Measurements from ENCODE around the gene AIFM2. TPM values are rescaled to one million over a fixed set of nuclear protein-coding genes. Genes with fewer than 3 reads are reported as not detected.

AIFM2 gene
- total and polyA plus RNA-seq, 9 of the 15 experiments (the other 6 are each of a cell fraction or from before 2014, with no cell fraction given): 2.7 to 14.1 (median 9.2) TPM

GRCh38 chr10:70094250-70094649, 38.4 kb downstream of the AIFM2 start:
- no peak overlapping the region for H3K4me3 ChIP-seq
- POLR2A ChIA-PET: interaction anchor here (1.0 to 2.2 kb wide), 5 partner anchors 9 to 106 kb away, joined by 3 to 6 read pairs (median 4); no protein-coding TSS in a partner anchor
- FAIRE-seq: no peak

More at GRCh38 chr10:70094250-70094649, 38.4 kb downstream of the AIFM2 start:
- Histone ChIP-seq H3K27ac (ENCODE audit: extremely low read depth, low read depth, low read length) (no peak overlapping the region), H2AFZ (ENCODE audit: low read depth, low read length) (no peak overlapping the region), H3K36me3 (ENCODE audit: control insufficient read depth, insufficient read depth, low read length) (no peaks in the 10 kb centered on the region), H3K9me3 (replicated peaks; ENCODE audit: control insufficient read depth, insufficient read depth, low read depth, low read length) (no peaks in the 10 kb centered on the region), H3K4me1 (replicated peaks in 1 of 2; ENCODE audit: control insufficient read depth in 2 of 2, insufficient read depth in 2 of 2, low read length in 2 of 2) (peaks cover 0 to 5% of the 10 kb centered on the region in 2 experiments; a peak in 3 of 5 replicates), H3K79me2 (ENCODE audit: control insufficient read depth, insufficient read depth, low read length) (no peaks in the 10 kb centered on the region), H3K4me2 (ENCODE audit: insufficient read depth, low read length) (no peak overlapping the region), H3K9me1 (ENCODE audit: control insufficient read depth, insufficient read depth, low read length) (no peaks in the 10 kb centered on the region), H3K9ac (ENCODE audit: insufficient read depth in 1 of 2, low read depth in 2 of 2, low read length in 2 of 2) (no peak overlapping the region), H4K20me1 (replicated peaks; ENCODE audit: control insufficient read depth, insufficient read depth, low read length) (0 out of 2 replicates have a peak, but pooled peaks cover 4% of the 10 kb centered on the region), H3K27me3 (ENCODE audit: control insufficient read depth in 2 of 2, insufficient read depth in 2 of 2, low read length in 2 of 2) (peaks cover 45 to 49% of the 10 kb centered on the region in 2 experiments)
- CTCF ChIA-PET (ENCODE audit: low intra/inter-chr PET ratio): no interaction called here
- intact Hi-C loops (cut with micrococcal nuclease) (no loop called here), in situ Hi-C loops (cut with MboI) (no loop called here)
- ATAC-seq: no peak
- 2% methylated on average over 2 of the region's 2 CpGs for WGBS (ENCODE audit: insufficient coverage, low coverage, missing lambda C conversion rate)
- DNase-seq (ENCODE audit: extremely low read depth in 1 of 4, low spot score in 3 of 4): no peak
- TF ChIP-seq PBX2 (CRISPR knock-in tag; IDR thresholded peaks at IDR 0.05; ENCODE audit: low read depth): no peak
- TF ChIP-seq PBX2 (tag; conservative IDR thresholded peaks at IDR 0.05; ENCODE audit: low read depth): peak; percentile 77
- no peak for TF ChIP-seq JUND (IDR thresholded peaks at IDR 0.05; ENCODE audit: borderline replicate concordance, low read depth, low read length)
- TF ChIP-seq JUND (tag; IDR thresholded peaks at IDR 0.05; ENCODE audit: borderline replicate concordance, low read depth, low read length): 0 out of 3 replicates have a peak, but pooled peaks have one; percentile 13
- peak; percentile 65 for TF ChIP-seq MEIS2 (IDR thresholded peaks at IDR 0.05; ENCODE audit: partially characterized antibody)
- no peak for TF ChIP-seq FOXK2 (conservative IDR thresholded peaks at IDR 0.05 in 1 of 2, IDR thresholded peaks at IDR 0.05 in 1 of 2; ENCODE audit: low read depth in 2 of 2)
- no peak for TF ChIP-seq KDM5B (IDR thresholded peaks at IDR 0.05; ENCODE audit: insufficient replicate concordance, low read depth, low read length)
- BruUV-seq (replicated peaks): no TSS peak
